HepG2 (cell line): ENCODE measurements around the gene TNN. TPM values are rescaled to one million over a fixed set of nuclear protein-coding genes. Genes with fewer than 3 reads are reported as not detected.
A peak's percentile ranks its signal among the peaks of the same experiment; 100 is the strongest.

Experiments
- GABPB1 ChIP-seq: IDR thresholded peaks from 2 replicates; pipeline ENCODE4 v1.6.1; 2016; ENCODE audit warnings: mild to moderate bottlenecking, missing genetic modification reagents, moderate library complexity, missing compliant biosample characterization
- IRF2 ChIP-seq: IDR thresholded peaks from 2 replicates; pipeline ENCODE4 v1.6.1; 2018; ENCODE audit warnings: missing genetic modification reagents, missing compliant biosample characterization
- STAG1 ChIP-seq: sonication (generic); formaldehyde crosslinking; IDR thresholded peaks from 2 replicates; pipeline ENCODE4 v1.4.0; 2020; ENCODE audit warnings: missing genetic modification reagents
- ZNF432 ChIP-seq: sonication (generic); formaldehyde crosslinking; IDR thresholded peaks from 2 replicates; pipeline ENCODE4 v1.5.0; 2020; ENCODE audit warnings: missing genetic modification reagents, mild to moderate bottlenecking, borderline replicate concordance
- polyA plus RNA-seq, 8 experiments: library from polyadenylated mRNA; depleted of rRNA in 3 of 8; stranded (reverse) in 7 of 8; unstranded in 1 of 8; fragments of >200 nt; fragmentation: Illumina TruSeq in 4 of 8; extraction: Trizol in 4 of 8; gene quantifications; 2 replicates each; pipeline versions ENCODE4 v1.2.1 to v1.2.3, GENCODE V29; 2011 to 2016; ENCODE audit warnings: low read depth in 4 of 8, missing spikeins in 1 of 8, mixed read lengths in 1 of 8; ENCODE audit not compliant: insufficient read depth in 1 of 8
- total RNA-seq, 5 experiments: library from RNA; depleted of rRNA; stranded (reverse); fragments of >200 nt; fragmentation: Illumina TruSeq; extraction: Trizol; gene quantifications; 2 replicates each; pipeline ENCODE4 v1.2.3, GENCODE V29; 2016; ENCODE audit warnings: low read depth in 1 of 5
- TF ChIP-seq, protein P1 (sequence below): sonication (generic); formaldehyde crosslinking; IDR thresholded peaks from 2 replicates; pipeline ENCODE4 v1.5.1; 2020; ENCODE audit warnings: mild to moderate bottlenecking, missing genetic modification reagents
- TF ChIP-seq, protein P2 (sequence below): sonication (generic); formaldehyde crosslinking; IDR thresholded peaks from 2 replicates; pipeline ENCODE4 v1.8.1; 2023; ENCODE audit warnings: mild to moderate bottlenecking, moderate library complexity, missing genetic modification reagents
- TF ChIP-seq, protein P3 (sequence below): sonication (generic); formaldehyde crosslinking; IDR thresholded peaks from 2 replicates; pipeline ENCODE4 v1.5.0; 2020; ENCODE audit warnings: missing genetic modification reagents, mild to moderate bottlenecking, borderline replicate concordance
- TF ChIP-seq, protein P4 (sequence below): sonication (generic); formaldehyde crosslinking; IDR thresholded peaks from 2 replicates; pipeline ENCODE4 v1.4.0; 2020; ENCODE audit warnings: low read depth, missing genetic modification reagents
- TF ChIP-seq, protein P5 (sequence below): sonication (generic); formaldehyde crosslinking; IDR thresholded peaks from 2 replicates; pipeline ENCODE4 v1.5.0; 2020; ENCODE audit warnings: missing genetic modification reagents, mild to moderate bottlenecking, borderline replicate concordance
- TF ChIP-seq, protein P6 (sequence below): IDR thresholded peaks from 2 replicates; pipeline ENCODE4 v1.6.1; 2016; ENCODE audit warnings: low read depth, control low read depth
- TF ChIP-seq, protein P7 (sequence below): IDR thresholded peaks from 2 replicates; pipeline ENCODE4 v1.6.1; 2016; ENCODE audit warnings: missing compliant biosample characterization, missing genetic modification reagents, borderline replicate concordance

Gene TNN
- total and polyA plus RNA-seq, 2 of the 13 experiments (the other 11 are each of a cell fraction or from before 2014, with no cell fraction given), result not detected

DNA sequence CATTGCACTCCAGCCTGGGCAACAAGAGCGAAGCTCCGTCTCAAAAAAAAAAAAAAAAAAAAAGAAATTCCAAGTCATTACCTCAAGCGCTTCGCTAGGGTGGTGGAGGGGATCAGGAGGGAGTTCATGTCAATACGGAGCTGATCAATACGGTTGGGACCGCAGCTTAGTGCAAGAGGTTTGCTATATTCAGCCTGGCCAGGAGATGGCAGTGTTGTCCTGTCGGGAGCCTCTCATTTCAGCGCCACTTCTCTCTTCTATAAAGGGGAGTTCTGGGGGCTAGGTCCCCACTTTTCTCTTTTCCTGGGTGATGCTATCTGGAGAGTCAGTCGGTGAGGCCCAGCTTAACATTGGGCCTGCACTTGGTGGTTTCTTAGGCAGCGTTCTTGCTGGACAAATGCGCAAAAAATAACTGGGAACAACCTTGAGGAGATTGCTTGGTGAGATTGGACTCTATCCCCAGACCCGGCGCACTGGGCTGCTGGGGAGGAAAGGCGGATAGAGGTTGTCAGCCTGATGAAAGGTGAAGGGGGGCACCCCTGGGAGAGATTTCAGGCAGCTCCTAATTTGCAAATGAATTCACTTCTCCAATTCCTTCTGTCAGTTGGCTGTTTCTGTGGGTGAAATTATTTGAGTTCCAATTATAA, 84.5 kb downstream of the TNN start (continued):
- TF ChIP-seq, protein P1, sequence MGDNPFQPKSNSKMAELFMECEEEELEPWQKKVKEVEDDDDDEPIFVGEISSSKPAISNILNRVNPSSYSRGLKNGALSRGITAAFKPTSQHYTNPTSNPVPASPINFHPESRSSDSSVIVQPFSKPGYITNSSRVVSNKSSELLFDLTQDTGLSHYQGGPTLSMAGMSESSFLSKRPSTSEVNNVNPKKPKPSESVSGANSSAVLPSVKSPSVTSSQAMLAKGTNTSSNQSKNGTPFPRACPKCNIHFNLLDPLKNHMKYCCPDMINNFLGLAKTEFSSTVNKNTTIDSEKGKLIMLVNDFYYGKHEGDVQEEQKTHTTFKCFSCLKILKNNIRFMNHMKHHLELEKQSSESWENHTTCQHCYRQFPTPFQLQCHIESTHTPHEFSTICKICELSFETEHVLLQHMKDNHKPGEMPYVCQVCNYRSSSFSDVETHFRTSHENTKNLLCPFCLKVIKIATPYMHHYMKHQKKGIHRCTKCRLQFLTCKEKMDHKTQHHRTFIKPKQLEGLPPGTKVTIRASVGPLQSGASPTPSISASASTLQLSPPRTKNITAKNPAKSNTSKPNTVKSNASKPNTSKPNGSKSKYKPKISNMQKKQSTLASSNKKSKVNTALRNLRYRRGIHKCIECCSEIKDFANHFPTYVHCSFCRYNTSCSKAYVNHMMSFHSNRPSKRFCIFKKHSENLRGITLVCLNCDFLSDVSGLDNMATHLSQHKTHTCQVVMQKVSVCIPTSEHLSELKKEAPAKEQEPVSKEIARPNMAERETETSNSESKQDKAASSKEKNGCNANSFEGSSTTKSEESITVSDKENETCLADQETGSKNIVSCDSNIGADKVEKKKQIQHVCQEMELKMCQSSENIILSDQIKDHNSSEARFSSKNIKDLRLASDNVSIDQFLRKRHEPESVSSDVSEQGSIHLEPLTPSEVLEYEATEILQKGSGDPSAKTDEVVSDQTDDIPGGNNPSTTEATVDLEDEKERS (CRISPR knock-in tag), result no peak
- TF ChIP-seq, protein P2, sequence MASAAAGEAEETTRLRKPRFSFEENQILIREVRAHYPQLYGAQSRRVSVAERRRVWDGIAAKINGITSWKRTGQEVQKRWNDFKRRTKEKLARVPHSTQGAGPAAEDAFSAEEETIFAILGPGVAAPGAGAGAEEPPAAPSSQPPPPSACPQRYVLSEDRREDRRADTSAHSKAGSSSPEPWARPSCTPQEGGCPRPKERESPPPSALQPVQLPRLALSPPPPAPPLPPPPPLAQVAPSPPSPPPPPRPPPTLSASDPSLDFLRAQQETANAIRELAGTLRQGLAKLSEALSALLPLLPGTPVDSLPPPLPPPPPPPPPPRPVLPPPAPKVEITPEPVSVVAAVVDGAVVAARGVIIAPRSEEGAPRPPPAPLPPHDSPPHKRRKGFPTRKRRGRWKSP, result no peak
- TF ChIP-seq ZNF432 (CRISPR knock-in tag) (no peak), GABPB1 (CRISPR knock-in tag) (no peak), STAG1 (peak; percentile 85), IRF2 (no peak)
- TF ChIP-seq, protein P3, sequence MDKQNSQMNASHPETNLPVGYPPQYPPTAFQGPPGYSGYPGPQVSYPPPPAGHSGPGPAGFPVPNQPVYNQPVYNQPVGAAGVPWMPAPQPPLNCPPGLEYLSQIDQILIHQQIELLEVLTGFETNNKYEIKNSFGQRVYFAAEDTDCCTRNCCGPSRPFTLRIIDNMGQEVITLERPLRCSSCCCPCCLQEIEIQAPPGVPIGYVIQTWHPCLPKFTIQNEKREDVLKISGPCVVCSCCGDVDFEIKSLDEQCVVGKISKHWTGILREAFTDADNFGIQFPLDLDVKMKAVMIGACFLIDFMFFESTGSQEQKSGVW (CRISPR knock-in tag), result no peak
- TF ChIP-seq, protein P4, sequence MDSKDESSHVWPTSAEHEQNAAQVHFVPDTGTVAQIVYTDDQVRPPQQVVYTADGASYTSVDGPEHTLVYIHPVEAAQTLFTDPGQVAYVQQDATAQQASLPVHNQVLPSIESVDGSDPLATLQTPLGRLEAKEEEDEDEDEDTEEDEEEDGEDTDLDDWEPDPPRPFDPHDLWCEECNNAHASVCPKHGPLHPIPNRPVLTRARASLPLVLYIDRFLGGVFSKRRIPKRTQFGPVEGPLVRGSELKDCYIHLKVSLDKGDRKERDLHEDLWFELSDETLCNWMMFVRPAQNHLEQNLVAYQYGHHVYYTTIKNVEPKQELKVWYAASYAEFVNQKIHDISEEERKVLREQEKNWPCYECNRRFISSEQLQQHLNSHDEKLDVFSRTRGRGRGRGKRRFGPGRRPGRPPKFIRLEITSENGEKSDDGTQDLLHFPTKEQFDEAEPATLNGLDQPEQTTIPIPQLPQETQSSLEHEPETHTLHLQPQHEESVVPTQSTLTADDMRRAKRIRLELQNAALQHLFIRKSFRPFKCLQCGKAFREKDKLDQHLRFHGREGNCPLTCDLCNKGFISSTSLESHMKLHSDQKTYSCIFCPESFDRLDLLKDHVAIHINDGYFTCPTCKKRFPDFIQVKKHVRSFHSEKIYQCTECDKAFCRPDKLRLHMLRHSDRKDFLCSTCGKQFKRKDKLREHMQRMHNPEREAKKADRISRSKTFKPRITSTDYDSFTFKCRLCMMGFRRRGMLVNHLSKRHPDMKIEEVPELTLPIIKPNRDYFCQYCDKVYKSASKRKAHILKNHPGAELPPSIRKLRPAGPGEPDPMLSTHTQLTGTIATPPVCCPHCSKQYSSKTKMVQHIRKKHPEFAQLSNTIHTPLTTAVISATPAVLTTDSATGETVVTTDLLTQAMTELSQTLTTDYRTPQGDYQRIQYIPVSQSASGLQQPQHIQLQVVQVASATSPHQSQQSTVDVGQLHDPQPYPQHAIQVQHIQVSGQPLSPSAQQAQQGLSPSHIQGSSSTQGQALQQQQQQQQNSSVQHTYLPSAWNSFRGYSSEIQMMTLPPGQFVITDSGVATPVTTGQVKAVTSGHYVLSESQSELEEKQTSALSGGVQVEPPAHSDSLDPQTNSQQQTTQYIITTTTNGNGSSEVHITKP (CRISPR knock-in tag), result no peak
- TF ChIP-seq, protein P5, sequence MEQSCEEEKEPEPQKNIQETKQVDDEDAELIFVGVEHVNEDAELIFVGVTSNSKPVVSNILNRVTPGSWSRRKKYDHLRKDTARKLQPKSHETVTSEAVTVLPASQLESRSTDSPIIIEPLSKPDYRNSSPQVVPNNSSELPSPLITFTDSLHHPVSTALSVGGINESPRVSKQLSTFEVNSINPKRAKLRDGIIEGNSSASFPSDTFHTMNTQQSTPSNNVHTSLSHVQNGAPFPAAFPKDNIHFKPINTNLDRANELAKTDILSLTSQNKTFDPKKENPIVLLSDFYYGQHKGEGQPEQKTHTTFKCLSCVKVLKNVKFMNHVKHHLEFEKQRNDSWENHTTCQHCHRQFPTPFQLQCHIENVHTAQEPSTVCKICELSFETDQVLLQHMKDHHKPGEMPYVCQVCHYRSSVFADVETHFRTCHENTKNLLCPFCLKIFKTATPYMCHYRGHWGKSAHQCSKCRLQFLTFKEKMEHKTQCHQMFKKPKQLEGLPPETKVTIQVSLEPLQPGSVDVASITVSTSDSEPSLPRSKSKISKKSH (CRISPR knock-in tag), result no peak
- TF ChIP-seq, protein P6, sequence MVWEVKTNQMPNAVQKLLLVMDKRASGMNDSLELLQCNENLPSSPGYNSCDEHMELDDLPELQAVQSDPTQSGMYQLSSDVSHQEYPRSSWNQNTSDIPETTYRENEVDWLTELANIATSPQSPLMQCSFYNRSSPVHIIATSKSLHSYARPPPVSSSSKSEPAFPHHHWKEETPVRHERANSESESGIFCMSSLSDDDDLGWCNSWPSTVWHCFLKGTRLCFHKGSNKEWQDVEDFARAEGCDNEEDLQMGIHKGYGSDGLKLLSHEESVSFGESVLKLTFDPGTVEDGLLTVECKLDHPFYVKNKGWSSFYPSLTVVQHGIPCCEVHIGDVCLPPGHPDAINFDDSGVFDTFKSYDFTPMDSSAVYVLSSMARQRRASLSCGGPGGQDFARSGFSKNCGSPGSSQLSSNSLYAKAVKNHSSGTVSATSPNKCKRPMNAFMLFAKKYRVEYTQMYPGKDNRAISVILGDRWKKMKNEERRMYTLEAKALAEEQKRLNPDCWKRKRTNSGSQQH (CRISPR knock-in tag), result no peak
- TF ChIP-seq, protein P7, sequence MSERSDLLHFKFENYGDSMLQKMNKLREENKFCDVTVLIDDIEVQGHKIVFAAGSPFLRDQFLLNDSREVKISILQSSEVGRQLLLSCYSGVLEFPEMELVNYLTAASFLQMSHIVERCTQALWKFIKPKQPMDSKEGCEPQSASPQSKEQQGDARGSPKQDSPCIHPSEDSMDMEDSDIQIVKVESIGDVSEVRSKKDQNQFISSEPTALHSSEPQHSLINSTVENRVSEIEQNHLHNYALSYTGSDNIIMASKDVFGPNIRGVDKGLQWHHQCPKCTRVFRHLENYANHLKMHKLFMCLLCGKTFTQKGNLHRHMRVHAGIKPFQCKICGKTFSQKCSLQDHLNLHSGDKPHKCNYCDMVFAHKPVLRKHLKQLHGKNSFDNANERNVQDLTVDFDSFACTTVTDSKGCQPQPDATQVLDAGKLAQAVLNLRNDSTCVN, result no peak
